Transverse colon (tissue), 4 donors: ENCODE measurements around the gene FBXO8.

Source experiments
- EP300 ChIP-seq: sonication (generic); formaldehyde crosslinking; IDR thresholded peaks from one replicate; pipeline ENCODE4 v1.6.1; 2017; ENCODE audit warnings: antibody characterized with exemption, low read depth
- POLR2A ChIP-seq: fragments of 450-650 bp; IDR thresholded peaks from one replicate; pipeline ENCODE4 v1.6.1; 2016; ENCODE audit warnings: antibody characterized with exemption, mild to moderate bottlenecking, moderate library complexity
- POLR2AphosphoS5 ChIP-seq, 3 donors: sonication (generic); formaldehyde crosslinking; IDR thresholded peaks; one replicate each; pipeline ENCODE4 v1.6.1; 2016; ENCODE audit warnings: antibody characterized with exemption in 3 of 3
- TF ChIP-seq, protein P1 (sequence below), 5 experiments: fragments of 200-600 bp in 3 of 5; fragments of 450-650 bp in 2 of 5; sonication (generic) in 3 of 5; IDR thresholded peaks; 1 replicate in 2 of 5; 2 replicates in 3 of 5; pipeline ENCODE4 v1.5.1; 2016 to 2017; ENCODE audit warnings: antibody characterized with exemption in 5 of 5, inconsistent platforms in 3 of 5, mild to moderate bottlenecking in 2 of 5, moderate library complexity in 1 of 5

DNA sequence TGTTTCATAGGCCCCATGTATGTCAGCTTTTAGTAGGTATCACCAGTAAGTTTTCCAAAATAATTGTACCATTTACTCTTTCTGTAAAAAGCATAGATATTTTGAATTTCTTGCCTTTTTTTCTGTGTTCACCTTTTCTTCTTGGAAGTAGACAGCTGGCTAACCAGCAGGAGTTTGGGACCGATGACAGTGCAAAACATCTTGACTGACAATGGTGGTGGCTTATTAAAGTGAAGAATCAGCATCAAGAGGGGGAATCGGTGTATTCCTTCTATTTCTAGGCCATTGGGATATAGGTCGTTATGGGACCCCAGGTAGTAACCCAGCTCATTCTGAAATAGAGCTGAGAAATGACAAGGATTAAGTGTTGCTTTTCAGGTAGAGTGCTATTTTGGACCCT is 3.4 kb upstream of the FBXO8 start:
- TF ChIP-seq POLR2A (no peak), POLR2AphosphoS5 (IDR thresholded peaks at IDR 0.05) (no peak), EP300 (no peak)
- TF ChIP-seq, protein P1, sequence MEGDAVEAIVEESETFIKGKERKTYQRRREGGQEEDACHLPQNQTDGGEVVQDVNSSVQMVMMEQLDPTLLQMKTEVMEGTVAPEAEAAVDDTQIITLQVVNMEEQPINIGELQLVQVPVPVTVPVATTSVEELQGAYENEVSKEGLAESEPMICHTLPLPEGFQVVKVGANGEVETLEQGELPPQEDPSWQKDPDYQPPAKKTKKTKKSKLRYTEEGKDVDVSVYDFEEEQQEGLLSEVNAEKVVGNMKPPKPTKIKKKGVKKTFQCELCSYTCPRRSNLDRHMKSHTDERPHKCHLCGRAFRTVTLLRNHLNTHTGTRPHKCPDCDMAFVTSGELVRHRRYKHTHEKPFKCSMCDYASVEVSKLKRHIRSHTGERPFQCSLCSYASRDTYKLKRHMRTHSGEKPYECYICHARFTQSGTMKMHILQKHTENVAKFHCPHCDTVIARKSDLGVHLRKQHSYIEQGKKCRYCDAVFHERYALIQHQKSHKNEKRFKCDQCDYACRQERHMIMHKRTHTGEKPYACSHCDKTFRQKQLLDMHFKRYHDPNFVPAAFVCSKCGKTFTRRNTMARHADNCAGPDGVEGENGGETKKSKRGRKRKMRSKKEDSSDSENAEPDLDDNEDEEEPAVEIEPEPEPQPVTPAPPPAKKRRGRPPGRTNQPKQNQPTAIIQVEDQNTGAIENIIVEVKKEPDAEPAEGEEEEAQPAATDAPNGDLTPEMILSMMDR (IDR thresholded peaks at IDR 0.05): no peak
